Measurements from ENCODE around the gene PCDHA3.
"Not testable (repeated sequence)": the region's sequence is repeated elsewhere in the genome, so short reads cannot be mapped to it uniquely, and the experiment has no call there.

- TF ChIP-seq CTCF, EZH2phosphoT487 (IDR thresholded peaks at IDR 0.05; ENCODE audit: low read length): not testable (repeated sequence)
Measured at GRCh38 chr5:140802381-140802780, 1.5 kb downstream of the PCDHA3 start.

All from MM.1S (cell line).